ENCODE measurements around the gene TMSB10. TPM values are rescaled to one million over a fixed set of nuclear protein-coding genes. Genes with fewer than 3 reads are reported as not detected.

TMSB10 gene
- total and polyA plus RNA-seq, 2 of the 13 experiments (the other 11 are each of a cell fraction or from before 2014, with no cell fraction given): 665 to 708 TPM

DNA sequence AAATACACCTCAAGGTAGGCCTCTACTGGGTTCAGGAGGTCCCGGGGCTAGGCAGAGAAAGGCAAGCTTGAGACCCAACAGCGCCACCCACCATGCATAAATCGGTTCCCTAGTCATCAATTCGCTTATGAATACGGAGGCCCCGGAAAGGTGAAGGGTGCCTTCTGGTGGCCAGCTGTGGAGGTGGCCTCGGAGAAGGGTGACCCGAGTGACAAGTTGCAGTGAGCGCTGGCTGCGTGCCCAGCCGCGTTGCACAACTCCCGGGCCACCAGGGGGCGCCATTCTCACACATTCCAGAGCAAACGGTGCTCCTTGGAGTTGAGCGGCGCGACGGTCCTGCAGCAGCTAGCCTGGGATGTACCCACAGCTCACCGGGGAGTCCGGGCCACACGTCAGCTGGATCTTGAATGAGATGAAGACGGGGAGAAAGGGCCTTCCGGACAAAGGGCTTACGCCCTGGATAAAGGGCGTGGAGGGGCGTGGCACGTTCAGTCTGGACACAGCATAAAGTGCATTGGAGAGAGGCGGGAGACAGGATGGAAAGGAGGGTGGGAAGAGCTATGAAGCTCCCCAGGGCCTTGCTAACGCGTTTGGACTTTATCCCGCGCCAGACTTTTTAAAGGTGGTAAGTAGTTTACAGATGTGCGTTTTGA is 20.4 kb downstream of the TMSB10 start (continued):
- TF ChIP-seq, protein P1, sequence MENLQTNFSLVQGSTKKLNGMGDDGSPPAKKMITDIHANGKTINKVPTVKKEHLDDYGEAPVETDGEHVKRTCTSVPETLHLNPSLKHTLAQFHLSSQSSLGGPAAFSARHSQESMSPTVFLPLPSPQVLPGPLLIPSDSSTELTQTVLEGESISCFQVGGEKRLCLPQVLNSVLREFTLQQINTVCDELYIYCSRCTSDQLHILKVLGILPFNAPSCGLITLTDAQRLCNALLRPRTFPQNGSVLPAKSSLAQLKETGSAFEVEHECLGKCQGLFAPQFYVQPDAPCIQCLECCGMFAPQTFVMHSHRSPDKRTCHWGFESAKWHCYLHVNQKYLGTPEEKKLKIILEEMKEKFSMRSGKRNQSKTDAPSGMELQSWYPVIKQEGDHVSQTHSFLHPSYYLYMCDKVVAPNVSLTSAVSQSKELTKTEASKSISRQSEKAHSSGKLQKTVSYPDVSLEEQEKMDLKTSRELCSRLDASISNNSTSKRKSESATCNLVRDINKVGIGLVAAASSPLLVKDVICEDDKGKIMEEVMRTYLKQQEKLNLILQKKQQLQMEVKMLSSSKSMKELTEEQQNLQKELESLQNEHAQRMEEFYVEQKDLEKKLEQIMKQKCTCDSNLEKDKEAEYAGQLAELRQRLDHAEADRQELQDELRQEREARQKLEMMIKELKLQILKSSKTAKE (CRISPR knock-in tag; IDR thresholded peaks at IDR 0.05; ENCODE audit: borderline replicate concordance): peak; percentile 56; the same call in 1 of the 2 replicates
- TF ChIP-seq SSRP1 (CRISPR knock-in tag; IDR thresholded peaks at IDR 0.05) (peak; percentile 96), FIP1L1 (IDR thresholded peaks at IDR 0.05; ENCODE audit: borderline replicate concordance, insufficient read depth, low read depth, low read length) (no peak), ZNF766 (CRISPR knock-in tag; IDR thresholded peaks at IDR 0.05; ENCODE audit: borderline replicate concordance) (0 out of 2 replicates have a peak, but pooled peaks have one; percentile 53), TBX2 (CRISPR knock-in tag; IDR thresholded peaks at IDR 0.05; ENCODE audit: borderline replicate concordance) (peak; percentile 96), ZBTB7A (CRISPR knock-in tag; IDR thresholded peaks at IDR 0.05) (no peak), ZNF274 (CRISPR knock-in tag; IDR thresholded peaks at IDR 0.05) (peak; percentile 84), SRY (CRISPR knock-in tag; IDR thresholded peaks at IDR 0.05) (peak; percentile 67; the same call in 1 of the 2 replicates), ZGPAT (CRISPR knock-in tag; IDR thresholded peaks at IDR 0.05) (peak; percentile 98), KLF9 (CRISPR knock-in tag; IDR thresholded peaks at IDR 0.05; ENCODE audit: low read depth) (0 out of 2 replicates have a peak, but pooled peaks have one; percentile 33), HBP1 (CRISPR knock-in tag; IDR thresholded peaks at IDR 0.05; ENCODE audit: low read depth) (peak; percentile 95), TGIF2 (CRISPR knock-in tag; IDR thresholded peaks at IDR 0.05) (peak; percentile 93), KDM2A (CRISPR knock-in tag; IDR thresholded peaks at IDR 0.05; ENCODE audit: borderline replicate concordance, low read depth) (peak; percentile 98), ZNF781 (CRISPR knock-in tag; IDR thresholded peaks at IDR 0.05; ENCODE audit: borderline replicate concordance, not compliant biosample characterization) (peak; percentile 69), ZNF878 (CRISPR knock-in tag; IDR thresholded peaks at IDR 0.05) (peak; percentile 96), GLI4 (CRISPR knock-in tag; IDR thresholded peaks at IDR 0.05; ENCODE audit: borderline replicate concordance) (no peak), PRMT3 (CRISPR knock-in tag; IDR thresholded peaks at IDR 0.05; ENCODE audit: borderline replicate concordance, low read depth) (peak; percentile 98)
- TF ChIP-seq, protein P2, sequence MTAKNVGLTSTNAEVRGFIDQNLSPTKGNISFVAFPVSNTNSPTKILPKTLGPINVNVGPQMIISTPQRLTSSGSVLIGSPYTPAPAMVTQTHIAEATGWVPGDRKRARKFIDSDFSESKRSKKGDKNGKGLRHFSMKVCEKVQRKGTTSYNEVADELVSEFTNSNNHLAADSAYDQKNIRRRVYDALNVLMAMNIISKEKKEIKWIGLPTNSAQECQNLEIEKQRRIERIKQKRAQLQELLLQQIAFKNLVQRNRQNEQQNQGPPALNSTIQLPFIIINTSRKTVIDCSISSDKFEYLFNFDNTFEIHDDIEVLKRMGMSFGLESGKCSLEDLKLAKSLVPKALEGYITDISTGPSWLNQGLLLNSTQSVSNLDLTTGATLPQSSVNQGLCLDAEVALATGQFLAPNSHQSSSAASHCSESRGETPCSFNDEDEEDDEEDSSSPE (CRISPR knock-in tag; IDR thresholded peaks at IDR 0.05): peak; percentile 88
- TF ChIP-seq, protein P3, sequence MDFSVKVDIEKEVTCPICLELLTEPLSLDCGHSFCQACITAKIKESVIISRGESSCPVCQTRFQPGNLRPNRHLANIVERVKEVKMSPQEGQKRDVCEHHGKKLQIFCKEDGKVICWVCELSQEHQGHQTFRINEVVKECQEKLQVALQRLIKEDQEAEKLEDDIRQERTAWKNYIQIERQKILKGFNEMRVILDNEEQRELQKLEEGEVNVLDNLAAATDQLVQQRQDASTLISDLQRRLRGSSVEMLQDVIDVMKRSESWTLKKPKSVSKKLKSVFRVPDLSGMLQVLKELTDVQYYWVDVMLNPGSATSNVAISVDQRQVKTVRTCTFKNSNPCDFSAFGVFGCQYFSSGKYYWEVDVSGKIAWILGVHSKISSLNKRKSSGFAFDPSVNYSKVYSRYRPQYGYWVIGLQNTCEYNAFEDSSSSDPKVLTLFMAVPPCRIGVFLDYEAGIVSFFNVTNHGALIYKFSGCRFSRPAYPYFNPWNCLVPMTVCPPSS (IDR thresholded peaks at IDR 0.05): no peak

Measured in HepG2 (cell line).